ENCODE data around the gene SPRN.

GRCh38 chr10:133442967-133443924 lies 18.8 kb upstream of the SPRN start:
- TF ChIP-seq CTCF (IDR thresholded peaks at IDR 0.05; ENCODE audit: low read depth, low read length) (no peak), POLR2A (IDR thresholded peaks at IDR 0.05; ENCODE audit: extremely low read depth, insufficient read length) (no peak), MAX (IDR thresholded peaks at IDR 0.05; ENCODE audit: low read depth, low read length) (no peak), MYC (IDR thresholded peaks at IDR 0.05; ENCODE audit: low read depth, low read length) (0 out of 2 replicates have a peak, but pooled peaks have one; percentile 23)
